ENCODE data around the gene SLC36A2. TPM values are rescaled to one million over a fixed set of nuclear protein-coding genes. Genes with fewer than 3 reads are reported as not detected.
"Not testable (repeated sequence)": the region's sequence is repeated elsewhere in the genome, so short reads cannot be mapped to it uniquely, and the experiment has no call there.

Gene SLC36A2
- 0.20 TPM for total RNA-seq

DNA sequence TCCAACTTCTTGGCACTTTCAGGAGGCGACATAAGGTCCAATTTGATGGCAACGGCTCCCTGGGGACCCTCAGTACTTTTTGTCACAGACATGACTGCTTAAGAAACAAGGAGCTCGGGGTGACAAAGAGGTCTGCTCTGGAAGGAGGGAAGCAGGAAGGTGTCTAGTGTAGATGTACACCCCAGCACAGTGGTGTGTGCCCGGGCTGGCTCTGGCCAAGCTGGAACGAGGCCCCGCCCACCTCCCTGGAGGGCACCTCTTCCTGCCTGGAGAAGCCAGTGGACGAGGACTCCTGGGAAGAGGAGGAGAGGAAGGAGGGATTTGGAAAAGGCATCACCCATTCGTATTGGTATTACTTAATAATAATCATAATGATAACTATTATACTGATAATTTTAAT, at the start of gene SLC36A2:
Gene SLC36A2, minus strand, starts transcription at position 191 of the 400 bp plus-strand sequence. Its CDS starts 99 bp downstream, at position 92.
- DNase-seq = no peak

GRCh38 chr5:151388960-151389359, 41.6 kb upstream of the SLC36A2 start:
- no peak for DNase-seq

DNA sequence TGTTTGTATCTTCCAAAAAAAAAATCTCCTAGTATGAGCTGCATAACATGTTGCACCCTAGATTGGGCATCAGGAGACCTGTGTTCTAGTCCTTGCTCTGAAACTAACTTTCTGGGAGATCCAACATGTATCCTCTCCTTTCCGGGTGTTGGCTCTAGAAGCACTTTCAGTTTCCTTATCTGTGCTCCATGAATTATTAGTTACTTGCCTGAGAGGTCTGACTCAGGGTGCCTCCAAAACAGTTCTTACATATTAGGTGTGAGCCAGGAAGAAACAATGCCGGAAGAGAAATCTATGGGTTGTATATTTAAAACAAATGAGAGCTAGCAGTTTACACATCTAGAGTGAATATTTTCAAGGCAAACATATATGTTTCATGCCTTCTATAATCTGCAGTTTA, 36.7 kb upstream of the SLC36A2 start:
- no peak for DNase-seq

GRCh38 chr5:151383011-151383410, 35.7 kb upstream of the SLC36A2 start:
- DNase-seq = no peak

DNA sequence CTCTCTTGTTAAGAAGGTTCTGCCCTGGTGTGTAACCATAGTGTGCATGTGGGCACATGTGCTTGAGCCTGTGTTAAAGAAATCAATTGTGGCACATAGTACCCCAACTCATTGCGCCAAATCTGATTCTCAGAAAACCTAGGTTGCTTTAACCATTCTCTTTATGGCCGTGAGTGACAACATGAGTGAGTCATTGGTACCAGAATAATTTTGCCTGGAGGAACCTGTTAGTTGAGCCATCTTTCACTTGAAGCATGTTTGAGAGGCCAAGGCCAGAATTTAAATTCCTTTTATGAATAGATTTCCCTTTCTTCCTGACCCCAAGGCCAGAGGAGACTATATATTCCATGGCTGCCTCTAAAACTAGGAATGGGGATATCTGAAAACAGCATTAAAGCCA, 35.2 kb upstream of the SLC36A2 start:
- DNase-seq = no peak

GRCh38 chr5:151381899-151382298, 34.5 kb upstream of the SLC36A2 start:
- no peak for DNase-seq

DNA sequence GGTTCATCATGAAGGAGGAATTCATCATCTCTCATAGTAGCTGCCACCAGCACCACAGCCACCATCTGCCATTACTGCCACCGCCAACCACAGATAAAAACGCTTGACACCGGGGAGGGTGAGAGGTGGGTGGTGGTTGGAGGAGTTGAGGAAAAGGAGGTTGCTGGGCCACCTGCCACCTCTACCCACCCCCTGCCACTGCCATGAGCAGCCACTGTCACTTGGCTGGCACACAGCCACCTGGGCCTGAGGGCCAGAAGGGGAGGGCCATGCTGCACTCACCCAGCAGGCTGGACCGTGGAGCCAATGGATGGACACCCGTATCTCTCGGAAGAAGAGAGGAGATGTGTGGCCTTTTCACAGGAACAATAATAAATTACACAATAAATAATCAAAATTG, 31.3 kb upstream of the SLC36A2 start:
- DNase-seq = no peak

GRCh38 chr5:151374539-151374938, 27.2 kb upstream of the SLC36A2 start:
- DNase-seq = no peak

GRCh38 chr5:151367038-151367437, 19.7 kb upstream of the SLC36A2 start:
- not testable (repeated sequence) for DNase-seq

DNA sequence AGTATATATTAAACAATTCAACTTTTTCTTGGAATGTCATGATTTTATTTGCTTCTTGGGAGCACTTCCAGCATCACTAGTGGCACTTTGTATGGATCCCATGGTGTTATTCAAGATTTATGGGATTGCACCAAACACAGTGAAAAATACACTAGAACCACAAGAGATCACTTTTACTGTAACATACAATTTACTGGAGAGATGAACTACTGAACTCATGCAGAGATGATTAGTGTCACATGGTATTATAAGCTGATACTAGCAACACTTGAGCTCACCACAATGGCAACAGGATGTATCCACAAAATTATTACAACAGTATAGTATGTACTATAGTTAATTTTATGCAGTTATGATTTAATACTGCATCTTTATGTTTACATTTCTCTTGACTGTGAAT, 16.3 kb upstream of the SLC36A2 start:
- DNase-seq = no peak

- no peak for DNase-seq
Measured at GRCh38 chr5:151362970-151363369, 15.6 kb upstream of the SLC36A2 start.

GRCh38 chr5:151359391-151359790, 12.0 kb upstream of the SLC36A2 start:
- no peak for DNase-seq

GRCh38 chr5:151357792-151358191, 10.4 kb upstream of the SLC36A2 start:
- no peak for DNase-seq

- no peak for DNase-seq
Measured at GRCh38 chr5:151357097-151357496, 9.7 kb upstream of the SLC36A2 start.

DNA sequence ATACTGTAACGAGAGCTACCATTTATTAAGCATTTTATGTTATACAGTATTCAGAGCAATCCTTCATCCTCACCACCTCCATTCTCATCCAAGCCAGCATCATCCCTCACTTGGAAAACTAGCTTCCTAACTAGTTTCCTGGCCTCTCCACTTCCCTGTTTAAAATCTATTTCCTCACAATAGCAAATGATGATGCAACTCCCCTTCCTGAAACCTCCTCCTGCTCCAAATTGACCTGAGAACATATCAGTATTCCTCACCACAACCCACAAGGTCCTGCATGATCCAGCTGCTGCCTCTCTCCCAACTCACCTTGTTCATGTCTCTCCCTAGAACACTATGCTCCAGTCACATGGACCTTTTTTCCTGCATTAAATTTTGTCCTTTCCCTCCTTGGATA, 4.3 kb upstream of the SLC36A2 start:
- DNase-seq = no peak

DNA sequence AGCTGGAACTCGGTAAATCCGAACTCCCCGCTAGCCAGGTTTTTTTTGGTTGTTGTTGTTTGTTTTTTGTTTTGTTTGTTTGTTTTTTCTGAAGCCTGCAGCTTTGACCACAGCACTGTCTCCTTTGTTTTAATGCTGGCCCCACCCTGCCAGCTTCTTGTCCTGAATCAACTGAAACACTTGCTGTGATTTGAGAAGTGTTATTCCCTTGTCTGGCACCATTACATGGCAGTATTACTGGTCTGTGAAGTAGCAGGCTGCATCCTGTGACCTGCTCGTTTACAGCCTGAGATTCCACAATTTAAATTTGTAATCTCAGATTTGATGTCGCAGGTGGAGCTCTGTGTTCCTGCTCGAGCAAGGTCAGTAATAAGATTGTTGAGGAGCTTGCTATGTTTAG, 1.4 kb upstream of the SLC36A2 start:
- no peak for DNase-seq

GRCh38 chr5:151345808-151346478, 1.4 kb downstream of the SLC36A2 start:
- DNase-seq = no peak

DNA sequence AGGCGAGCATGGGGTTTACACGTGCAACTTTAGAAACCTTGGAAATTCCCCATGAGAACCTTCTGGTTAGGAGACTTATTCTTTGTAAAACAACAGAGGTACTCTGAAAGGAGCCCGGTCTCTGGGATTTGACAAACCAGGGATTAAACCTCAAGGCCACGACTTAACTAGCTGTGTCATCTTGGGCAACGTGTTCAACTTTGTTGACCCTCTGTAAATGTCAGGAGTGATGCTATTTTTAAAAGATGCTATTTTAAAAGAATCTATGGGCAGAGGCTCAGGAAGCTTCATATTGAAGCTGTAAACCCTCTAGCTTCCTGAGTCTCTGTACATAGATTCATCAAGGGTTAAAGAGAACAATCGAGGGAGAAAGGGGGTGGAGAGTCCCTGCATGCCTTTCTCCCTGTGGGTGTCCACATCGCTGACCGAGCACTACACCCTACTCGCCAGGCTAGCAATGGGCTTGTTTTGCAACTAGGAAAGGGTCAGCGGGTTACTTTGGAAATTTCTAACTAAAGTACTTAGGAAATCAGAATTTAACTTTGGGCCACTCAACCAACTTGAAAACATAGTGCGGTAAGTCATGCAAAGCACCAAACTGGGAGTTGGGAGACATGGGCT, 2.1 kb downstream of the SLC36A2 start:
- DNase-seq = no peak

DNA sequence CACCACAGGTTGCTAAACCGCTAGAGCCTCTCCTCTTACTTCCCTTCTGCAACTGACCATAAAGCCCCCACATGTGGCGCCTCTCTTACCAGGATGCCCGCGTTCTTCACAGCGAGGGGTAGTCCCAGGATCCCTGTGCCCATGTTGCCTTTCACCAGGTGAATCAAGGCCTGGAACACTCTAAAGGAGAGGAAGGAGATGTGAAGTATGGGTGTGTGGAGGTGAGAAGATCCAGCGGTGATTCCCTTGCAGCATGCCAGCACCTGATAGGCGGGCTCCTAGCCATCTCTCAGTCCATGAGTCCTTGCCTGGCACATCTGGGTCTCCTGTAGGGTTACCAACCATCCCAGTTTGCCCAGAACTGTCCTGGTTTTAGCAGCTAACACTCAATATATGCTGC, 3.3 kb downstream of the SLC36A2 start:
- DNase-seq = no peak

DNA sequence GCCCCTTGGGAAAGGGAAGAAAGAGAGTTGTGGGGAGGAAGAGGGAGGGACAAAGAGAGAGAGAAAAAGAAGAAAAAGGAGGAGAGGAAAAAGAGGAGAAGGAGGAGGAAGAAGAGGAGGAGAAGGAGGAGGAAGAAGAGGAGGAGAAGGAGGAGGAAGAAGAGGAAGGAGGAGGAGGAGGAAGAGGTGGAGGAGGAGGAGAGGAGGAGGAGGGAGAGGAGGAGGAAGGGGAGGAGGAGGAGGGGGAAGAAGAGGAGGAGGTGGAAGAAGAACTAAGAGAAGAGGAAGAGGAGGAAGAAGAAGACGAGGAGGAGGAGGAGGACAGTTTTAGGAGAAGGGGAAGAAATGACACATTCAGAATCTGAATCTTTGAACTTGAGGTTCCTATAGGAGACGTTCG, 7.4 kb downstream of the SLC36A2 start:
- DNase-seq = no peak

GRCh38 chr5:151338734-151339133, 8.6 kb downstream of the SLC36A2 start:
- no peak for DNase-seq

DNA sequence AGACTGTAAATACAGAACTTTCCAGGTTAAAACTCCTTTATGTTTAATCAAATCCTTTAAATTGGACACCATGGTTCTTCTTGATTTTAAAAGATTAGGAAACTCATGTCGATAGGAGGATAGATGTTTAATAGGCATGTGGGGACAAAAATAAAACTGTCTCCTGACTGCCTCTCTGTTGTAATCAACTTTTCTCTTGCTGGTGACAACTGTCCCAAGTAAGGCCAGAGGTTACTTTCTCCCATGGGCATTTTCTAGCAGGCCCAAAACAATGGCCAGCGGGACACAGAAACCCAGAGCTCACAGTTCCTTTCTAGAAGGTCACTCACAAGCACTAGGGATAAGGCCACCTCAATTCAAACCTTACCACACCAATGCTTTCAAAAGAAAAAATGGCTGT, 14.5 kb downstream of the SLC36A2 start:
- DNase-seq = no peak

GRCh38 chr5:151328734-151329133, 18.6 kb downstream of the SLC36A2 start:
- no peak for DNase-seq

DNA sequence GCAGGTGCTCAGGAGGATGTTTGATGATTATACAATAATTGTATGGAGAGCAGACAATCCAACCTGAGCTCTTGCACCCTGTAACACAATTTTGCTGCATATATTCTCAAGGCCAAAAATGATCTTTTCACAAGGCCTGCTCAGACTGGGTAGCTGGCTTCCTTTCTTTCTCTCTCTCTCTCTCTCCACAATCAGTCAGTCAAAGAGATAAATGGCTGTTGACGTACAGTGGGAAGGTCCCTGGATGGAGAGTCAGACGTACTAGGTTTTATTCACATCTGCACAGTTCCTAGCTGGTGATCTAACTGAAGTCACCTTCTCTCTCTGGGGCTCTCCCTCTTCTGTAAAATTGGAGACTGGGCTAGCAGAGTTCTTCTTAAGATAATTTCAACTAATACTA, 19.8 kb downstream of the SLC36A2 start:
- no peak for DNase-seq
